ENCODE data around the gene PRKCA.

The PRKCA gene

GRCh38 chr17:66420961-66421371 is 118.6 kb downstream of the PRKCA start:
- no peak for DNase-seq

GRCh38 chr17:66422186-66422585 is 119.8 kb downstream of the PRKCA start:
- DNase-seq, result no peak

GRCh38 chr17:66423056-66423955 is 120.9 kb downstream of the PRKCA start:
- DNase-seq, result no peak

GRCh38 chr17:66425756-66426396 is 123.5 kb downstream of the PRKCA start:
- DNase-seq, result no peak

- DNase-seq, result no peak
Observed at GRCh38 chr17:66426397-66427033, 124.1 kb downstream of the PRKCA start.

- DNase-seq, result no peak
Observed at GRCh38 chr17:66427134-66427533, 124.7 kb downstream of the PRKCA start.

GRCh38 chr17:66429680-66430079 is 127.3 kb downstream of the PRKCA start:
- no peak for DNase-seq

GRCh38 chr17:66430846-66431795 is 128.7 kb downstream of the PRKCA start:
- no peak for DNase-seq

- no peak for DNase-seq
Observed at GRCh38 chr17:66431910-66432309, 129.5 kb downstream of the PRKCA start.

GRCh38 chr17:66432411-66432957 is 130.1 kb downstream of the PRKCA start:
- DNase-seq, result no peak

- no peak for DNase-seq
Observed at GRCh38 chr17:66432996-66433551, 130.7 kb downstream of the PRKCA start.

GRCh38 chr17:66435182-66435581 is 132.8 kb downstream of the PRKCA start:
- DNase-seq, result no peak

GRCh38 chr17:66436631-66437030 is 134.2 kb downstream of the PRKCA start:
- no peak for DNase-seq

GRCh38 chr17:66437476-66438026 is 135.1 kb downstream of the PRKCA start:
- no peak for DNase-seq

GRCh38 chr17:66438101-66438500 is 135.7 kb downstream of the PRKCA start:
- DNase-seq, result no peak

- DNase-seq, result no peak
Observed at GRCh38 chr17:66441101-66441661, 138.8 kb downstream of the PRKCA start.

- no peak for DNase-seq
Observed at GRCh38 chr17:66443166-66443565, 140.8 kb downstream of the PRKCA start.

GRCh38 chr17:66443606-66444005 is 141.2 kb downstream of the PRKCA start:
- no peak for DNase-seq

GRCh38 chr17:66444031-66444430 is 141.6 kb downstream of the PRKCA start:
- DNase-seq, result no peak

GRCh38 chr17:66445229-66445628 is 142.8 kb downstream of the PRKCA start:
- DNase-seq, result no peak

- no peak for DNase-seq
Observed at GRCh38 chr17:66446419-66446818, 144.0 kb downstream of the PRKCA start.

All from OCI-M1 (cell line).